Prostate gland (tissue), 2 donors: ENCODE measurements around the gene DBH.

Experiments used
- CTCF ChIP-seq, 4 experiments: fragments of 200-600 bp in 2 of 4; fragments of 450-650 bp in 2 of 4; sonication (generic) in 2 of 4; IDR thresholded peaks; 1 replicate in 3 of 4; 2 replicates in 1 of 4; pipeline ENCODE4 v1.5.1; 2016 to 2019; ENCODE audit warnings: antibody characterized with exemption in 4 of 4, mild to moderate bottlenecking in 2 of 4, moderate library complexity in 2 of 4
- POLR2A ChIP-seq: fragments of 450-650 bp; IDR thresholded peaks from one replicate; pipeline ENCODE4 v1.6.1; 2016; ENCODE audit warnings: antibody characterized with exemption, mild to moderate bottlenecking
- POLR2AphosphoS5 ChIP-seq: sonication (generic); formaldehyde crosslinking; IDR thresholded peaks from one replicate; pipeline ENCODE4 v1.6.1; 2017; ENCODE audit warnings: antibody characterized with exemption

DNA sequence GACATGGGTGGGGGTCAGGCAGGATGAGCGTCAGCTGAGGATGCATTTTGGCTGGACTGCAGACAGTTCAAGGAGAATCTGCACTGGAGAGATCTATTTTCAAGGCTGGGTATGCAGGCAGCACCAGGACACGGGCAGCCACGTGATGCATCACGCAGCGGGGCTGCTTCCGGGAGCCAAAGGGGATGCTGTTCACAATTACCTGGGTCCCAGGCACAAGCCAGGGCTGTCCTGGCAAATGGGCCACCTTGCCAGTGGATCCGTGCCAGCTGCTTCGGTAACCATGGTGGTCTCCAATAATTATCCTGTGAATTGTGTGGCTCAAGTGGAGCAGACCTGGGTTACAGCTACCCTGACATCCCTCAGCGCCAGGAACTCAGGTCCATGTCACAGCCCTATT lies 17.5 kb downstream of the DBH start:
- TF ChIP-seq CTCF (IDR thresholded peaks at IDR 0.05) (no peak), POLR2A (no peak), POLR2AphosphoS5 (no peak)
